Suprapubic skin (tissue), 4 donors: ENCODE results near the gene TAS2R39. TPM values are rescaled to one million over a fixed set of nuclear protein-coding genes. Genes with fewer than 3 reads are reported as not detected.
A peak's percentile ranks its signal among the peaks of the same experiment; 100 is the strongest.
"Not testable (repeated sequence)": the region's sequence is repeated elsewhere in the genome, so short reads cannot be mapped to it uniquely, and the experiment has no call there.

Experiments used
- DNase-seq, 2 donors: peaks; one replicate each; pipeline ENCODE4 v3.0.0-alpha.2; 2019; ENCODE audit warnings: low spot score in 2 of 2
- H3K27ac ChIP-seq: fragments of 200-600 bp; sonication (generic); one replicate; pipeline ENCODE4 v1.5.1; 2019
- H3K27me3 ChIP-seq: fragments of 200-600 bp; sonication (generic); one replicate; pipeline ENCODE4 v1.5.1; 2019
- H3K36me3 ChIP-seq: fragments of 200-600 bp; sonication (generic); one replicate; pipeline ENCODE4 v1.5.1; 2019
- H3K4me1 ChIP-seq: fragments of 200-600 bp; sonication (generic); one replicate; pipeline ENCODE4 v1.5.1; 2019
- H3K4me3 ChIP-seq: fragments of 200-600 bp; sonication (generic); one replicate; pipeline ENCODE4 v1.5.1; 2019; ENCODE audit warnings: mild to moderate bottlenecking
- H3K9me3 ChIP-seq: fragments of 200-600 bp; sonication (generic); one replicate; pipeline ENCODE4 v1.5.1; 2019
- CTCF ChIP-seq, 2 donors: fragments of 200-600 bp in 1 of 2; fragments of 450-650 bp in 1 of 2; sonication (generic) in 1 of 2; IDR thresholded peaks; one replicate each; pipeline ENCODE4 v1.5.1; 2016 to 2019; ENCODE audit warnings: antibody characterized with exemption in 2 of 2, mild to moderate bottlenecking in 1 of 2, moderate library complexity in 1 of 2
- EP300 ChIP-seq: sonication (generic); formaldehyde crosslinking; IDR thresholded peaks from one replicate; pipeline ENCODE4 v1.6.1; 2017; ENCODE audit warnings: antibody characterized with exemption
- POLR2A ChIP-seq, 2 donors: fragments of 450-650 bp; IDR thresholded peaks; one replicate each; pipeline ENCODE4 v1.6.1; 2017; ENCODE audit warnings: antibody characterized with exemption in 2 of 2, mild to moderate bottlenecking in 2 of 2, moderate library complexity in 2 of 2
- POLR2AphosphoS5 ChIP-seq, 3 donors: sonication (generic); formaldehyde crosslinking; IDR thresholded peaks; one replicate each; pipeline ENCODE4 v1.6.1; 2017; ENCODE audit warnings: antibody characterized with exemption in 3 of 3
- WGBS: methylation state at CpG from one replicate; pipeline ENCODE4 v1.1.5; 2018; 5-methylcytosine and 5-hydroxymethylcytosine counted together
- total RNA-seq, 4 donors: library from RNA; depleted of rRNA; stranded (reverse); fragments of >200 nt; gene quantifications; one replicate each; pipeline ENCODE4 v1.1.0, GENCODE V29; 2016

The TAS2R39 gene
- total RNA-seq, 4 donors from 2014 or later: not detected

- Histone ChIP-seq H3K9me3 (no peaks in the 10 kb centered on the region), H3K27me3 (no peaks in the 10 kb centered on the region), H3K36me3 (no peaks in the 10 kb centered on the region), H3K27ac (peak overlapping the region; percentile 38), H3K4me1 (peaks cover 5% of the 10 kb centered on the region), H3K4me3 (no peak overlapping the region)
- DNase-seq: no peak
- no peak for TF ChIP-seq POLR2AphosphoS5 (IDR thresholded peaks at IDR 0.05)
These were observed 11.5 kb upstream of the TAS2R39 start for GRCh38 chr7:143171697-143172096.

- no peak overlapping the region for H3K4me3 ChIP-seq
- peaks cover 5% of the 10 kb centered on the region for H3K4me1 ChIP-seq
- H3K9me3 ChIP-seq: no peaks in the 10 kb centered on the region
- TF ChIP-seq EP300 (no peak), CTCF (IDR thresholded peaks at IDR 0.05) (no peak), POLR2A (IDR thresholded peaks at IDR 0.05) (no peak), POLR2AphosphoS5 (IDR thresholded peaks at IDR 0.05) (no peak)
- no peaks in the 10 kb centered on the region for H3K27me3 ChIP-seq
- DNase-seq: no peak
- no peaks in the 10 kb centered on the region for H3K36me3 ChIP-seq
- WGBS: 38% methylated on average over 4 of the region's 4 CpGs
- H3K27ac ChIP-seq: peak overlapping the region; percentile 38
These were observed 10.9 kb upstream of the TAS2R39 start for GRCh38 chr7:143172354-143172753.

- WGBS: 94% methylated on average over 5 of the region's 5 CpGs
- Histone ChIP-seq H3K36me3 (no peaks in the 10 kb centered on the region), H3K4me1 (peaks cover 5% of the 10 kb centered on the region), H3K27me3 (no peaks in the 10 kb centered on the region), H3K4me3 (no peak overlapping the region), H3K27ac (no peak overlapping the region), H3K9me3 (peaks cover 19% of the 10 kb centered on the region)
- no peak for DNase-seq
- TF ChIP-seq POLR2AphosphoS5 (IDR thresholded peaks at IDR 0.05) (no peak), EP300 (no peak), CTCF (IDR thresholded peaks at IDR 0.05) (no peak), POLR2A (IDR thresholded peaks at IDR 0.05) (no peak)
These were observed 7.1 kb upstream of the TAS2R39 start for GRCh38 chr7:143176128-143176527.

- Histone ChIP-seq H3K27me3 (no peaks in the 10 kb centered on the region), H3K9me3 (peaks cover 19% of the 10 kb centered on the region), H3K4me1 (no peaks in the 10 kb centered on the region), H3K36me3 (no peaks in the 10 kb centered on the region), H3K27ac (no peak overlapping the region), H3K4me3 (no peak overlapping the region)
- TF ChIP-seq CTCF (IDR thresholded peaks at IDR 0.05) (no peak), POLR2AphosphoS5 (IDR thresholded peaks at IDR 0.05) (no peak), EP300 (no peak), POLR2A (IDR thresholded peaks at IDR 0.05) (no peak)
- WGBS: 90% methylated on average over 2 of the region's 2 CpGs
- DNase-seq: no peak
These were observed 5.7 kb upstream of the TAS2R39 start for GRCh38 chr7:143177374-143178119.

GRCh38 chr7:143180771-143181170 lies 2.4 kb upstream of the TAS2R39 start:
- peaks cover 19% of the 10 kb centered on the region for H3K9me3 ChIP-seq
- not testable (repeated sequence) for H3K36me3 ChIP-seq, H3K27ac ChIP-seq, H3K4me1 ChIP-seq, H3K4me3 ChIP-seq, DNase-seq, H3K27me3 ChIP-seq
- 98% methylated on average over 4 of the region's 4 CpGs for WGBS

GRCh38 chr7:143181349-143181748 lies 1.9 kb upstream of the TAS2R39 start:
- no peak overlapping the region for H3K27ac ChIP-seq
- H3K9me3 ChIP-seq: peaks cover 19% of the 10 kb centered on the region
- no peak overlapping the region for H3K4me3 ChIP-seq
- H3K4me1 ChIP-seq: no peaks in the 10 kb centered on the region
- H3K36me3 ChIP-seq: no peaks in the 10 kb centered on the region
- no peaks in the 10 kb centered on the region for H3K27me3 ChIP-seq
- TF ChIP-seq CTCF (IDR thresholded peaks at IDR 0.05) (no peak), POLR2A (IDR thresholded peaks at IDR 0.05) (no peak), EP300 (no peak), POLR2AphosphoS5 (IDR thresholded peaks at IDR 0.05) (no peak)
- WGBS: 80% methylated on average over 2 of the region's 2 CpGs
- DNase-seq: no peak
